Stimulated activated CD4-positive, alpha-beta T cell treated with anti-CD3 and anti-CD28 coated beads, Interleukin-15, amount 100 ng/mL, for 24 hours (primary cell): Measurements from ENCODE around the gene TPST1.
"Not testable (repeated sequence)": the region's sequence is repeated elsewhere in the genome, so short reads cannot be mapped to it uniquely, and the experiment has no call there.

ENCODE experiments used
- DNase-seq: peaks from one replicate; pipeline ENCODE4 v3.0.0-alpha.2; 2020

Gene TPST1

DNA sequence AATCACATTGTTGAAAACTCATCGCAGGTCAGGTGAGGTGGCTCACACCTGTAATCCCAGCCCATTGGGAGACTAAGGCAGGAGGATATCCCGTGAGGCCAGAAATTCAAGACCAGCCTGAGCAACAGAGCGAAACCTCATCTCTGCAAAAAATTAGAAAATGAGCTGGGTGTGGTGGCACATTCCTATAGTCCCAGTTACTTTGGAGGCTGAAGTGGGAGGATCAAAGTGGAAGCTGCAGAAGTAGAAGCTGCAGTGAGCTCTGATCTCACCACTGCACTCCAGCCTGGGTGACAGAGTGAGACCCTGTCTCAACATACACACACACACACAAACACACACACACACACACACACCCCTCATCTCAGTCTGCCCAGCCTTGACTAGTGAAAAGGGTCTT, 190.9 kb downstream of the TPST1 start:
- not testable (repeated sequence) for DNase-seq

DNA sequence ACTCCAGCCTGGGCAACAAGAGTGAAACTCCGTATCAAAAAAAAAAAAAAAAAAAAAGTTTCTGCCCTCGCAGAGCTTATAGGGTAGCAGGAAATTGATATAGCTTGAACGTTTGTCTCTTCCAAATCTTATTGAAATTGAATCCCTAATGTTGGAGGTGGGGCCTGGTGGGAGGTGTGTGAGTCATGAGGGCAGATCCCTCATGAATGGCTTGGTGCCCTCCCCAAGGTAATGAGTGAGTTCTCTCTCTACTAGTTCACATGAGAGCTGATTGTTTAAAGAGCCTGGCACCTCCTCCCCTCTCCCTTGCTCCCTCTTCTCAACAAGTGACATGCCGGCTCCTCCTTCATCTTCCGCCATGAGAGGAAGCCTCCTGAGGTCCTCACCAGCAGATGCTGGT, 193.7 kb downstream of the TPST1 start:
- DNase-seq, result not testable (repeated sequence)

DNA sequence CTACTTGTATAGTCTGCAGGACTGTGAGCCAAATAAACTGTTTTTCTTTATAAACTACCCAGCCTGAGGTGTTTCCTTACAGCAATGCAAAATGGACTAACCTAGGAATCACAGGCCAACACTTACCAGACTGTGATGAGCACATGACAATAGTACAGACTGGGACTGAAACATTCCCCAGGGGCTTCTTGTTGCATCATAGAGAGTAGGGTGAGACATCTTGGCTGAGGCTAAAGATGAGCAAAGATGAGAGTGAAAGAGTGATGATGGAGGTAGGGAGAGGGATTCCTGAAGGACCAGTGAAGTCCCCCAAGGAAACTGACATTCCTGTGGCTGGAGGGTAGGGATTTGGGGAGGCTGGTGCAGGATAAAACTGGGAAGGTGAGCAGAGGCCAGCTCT, 194.4 kb downstream of the TPST1 start:
- no peak for DNase-seq

DNA sequence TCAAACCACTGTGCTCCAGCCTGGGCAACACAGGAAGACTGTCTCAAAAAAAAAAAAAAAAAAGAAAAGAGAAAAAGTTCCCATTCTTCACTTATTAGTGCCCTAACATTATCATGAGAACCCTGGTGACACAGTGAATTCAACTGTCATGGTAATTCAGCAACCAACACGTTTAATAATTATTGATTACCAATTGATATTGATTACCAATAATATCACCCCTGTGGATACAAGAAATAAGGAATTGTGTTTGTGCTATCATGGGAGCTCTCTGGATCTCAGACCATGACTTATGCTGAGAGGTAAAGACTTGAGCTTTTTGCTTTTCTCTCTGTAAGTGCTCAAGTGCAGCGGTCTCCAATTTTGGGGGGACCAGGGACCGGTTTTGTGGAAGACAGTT, 195.3 kb downstream of the TPST1 start:
- DNase-seq, result no peak

DNA sequence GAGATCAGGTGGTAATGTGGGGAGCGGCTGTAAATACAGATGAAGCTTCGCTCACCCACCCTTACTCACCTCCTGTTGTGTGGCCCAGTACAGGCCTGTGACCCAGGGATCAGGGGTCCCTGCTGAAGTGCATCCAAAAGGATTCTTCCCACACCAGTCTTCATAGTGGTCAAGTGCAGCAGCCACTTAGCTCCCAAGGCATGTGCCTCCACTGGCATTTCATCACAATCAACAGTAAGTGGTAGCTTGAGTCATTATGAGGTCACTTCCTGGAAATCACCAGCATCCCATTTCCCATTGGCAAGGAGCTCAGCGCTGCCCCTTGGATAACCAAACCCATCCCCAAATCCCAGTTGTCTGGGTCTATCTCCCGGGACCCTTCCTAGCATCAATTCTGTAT, 196.0 kb downstream of the TPST1 start:
- not testable (repeated sequence) for DNase-seq

DNA sequence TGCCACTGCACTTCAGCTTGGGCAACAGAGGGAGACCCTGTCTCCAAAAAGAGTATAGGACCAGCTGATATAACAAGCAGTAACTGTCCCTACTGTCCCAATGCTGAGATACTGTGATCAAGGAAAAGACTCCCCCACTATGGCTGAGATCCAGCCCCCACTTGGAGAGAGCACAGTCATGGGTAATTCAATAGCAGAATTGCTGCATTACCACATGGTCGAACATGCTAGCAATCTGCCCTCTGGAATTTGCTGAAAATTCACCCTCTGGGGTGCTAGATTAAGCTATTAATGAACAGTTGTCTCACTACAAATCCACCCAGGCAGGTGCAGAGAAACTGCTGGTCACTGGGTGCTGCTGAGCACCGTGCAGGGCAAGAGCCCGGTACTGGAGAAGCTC, 196.8 kb downstream of the TPST1 start:
- DNase-seq, result not testable (repeated sequence)

DNA sequence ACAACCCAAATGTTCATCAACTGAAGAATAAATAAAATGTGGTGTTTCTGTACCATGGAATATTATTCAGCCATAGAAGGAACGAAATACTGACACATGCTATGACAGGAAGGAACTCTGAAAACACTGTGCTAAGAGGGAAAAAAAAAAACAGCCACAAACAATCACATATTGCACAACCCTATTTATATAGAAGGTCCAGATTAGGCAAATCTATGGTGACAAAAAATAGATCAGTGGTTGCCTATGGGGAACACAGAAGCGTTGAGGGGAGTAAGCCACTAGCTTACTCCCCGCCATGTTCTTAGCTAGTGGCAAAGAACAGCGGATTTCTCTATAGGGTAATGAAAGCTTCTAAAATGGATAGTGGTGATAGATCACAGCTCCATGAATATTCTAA, 198.4 kb downstream of the TPST1 start:
- no peak for DNase-seq

DNA sequence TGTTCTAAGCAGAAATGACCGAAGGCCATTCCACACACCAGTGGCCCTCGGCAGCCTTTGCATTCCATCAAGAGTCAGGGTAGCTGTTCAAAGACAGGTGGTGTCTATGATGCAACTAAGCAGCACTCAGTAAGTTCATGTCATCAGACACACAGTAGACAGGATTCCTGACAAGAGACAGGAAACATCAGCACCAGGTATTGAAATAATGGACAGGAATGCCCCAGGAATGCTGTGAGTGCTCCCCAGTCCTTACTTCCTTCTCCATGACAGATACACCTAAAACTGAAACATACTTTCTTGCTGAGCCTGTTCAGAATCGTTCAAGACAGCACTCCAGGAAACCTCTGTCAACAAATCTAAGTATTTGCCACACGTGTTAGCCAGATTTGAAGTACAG, 204.4 kb downstream of the TPST1 start:
- DNase-seq, result no peak
